Smooth muscle cell (in vitro differentiated cells): Measurements from ENCODE around the gene ZNF280D. TPM values are rescaled to one million over a fixed set of nuclear protein-coding genes. Genes with fewer than 3 reads are reported as not detected.

ENCODE experiments used
- DNase-seq: peaks from one replicate; lab custom pipeline; 2025; ENCODE audit not compliant: unreplicated experiment; lab: John Stamatoyannopoulos, UW
- H2AFZ ChIP-seq: fragments of 200-600 bp; sonication (generic); 2 replicates; pipeline ENCODE4 v1.6.0; 2016; ENCODE audit warnings: antibody characterized with exemption, low read depth, mild to moderate bottlenecking
- H3F3A ChIP-seq: fragments of 200-600 bp; sonication (generic); 2 replicates; pipeline ENCODE4 v1.6.0; 2017; ENCODE audit warnings: antibody characterized with exemption, low read depth
- H3K27ac ChIP-seq: fragments of 200-600 bp; sonication (generic); 2 replicates; pipeline ENCODE4 v1.5.1; 2016; ENCODE audit warnings: low read depth, mild to moderate bottlenecking
- H3K27me3 ChIP-seq: fragments of 200-600 bp; sonication (generic); 2 replicates; pipeline ENCODE4 v1.6.1; 2016; ENCODE audit warnings: low read depth, mild to moderate bottlenecking
- H3K36me3 ChIP-seq: fragments of 200-600 bp; sonication (generic); 2 replicates; pipeline ENCODE4 v1.5.1; 2016; ENCODE audit warnings: low read depth
- H3K4me1 ChIP-seq: fragments of 200-600 bp; sonication (generic); 2 replicates; pipeline ENCODE4 v1.5.1; 2016; ENCODE audit warnings: low read depth
- H3K4me2 ChIP-seq: fragments of 200-600 bp; sonication (generic); 2 replicates; pipeline ENCODE4 v1.6.0; 2016; ENCODE audit warnings: mild to moderate bottlenecking
- H3K4me3 ChIP-seq: fragments of 200-600 bp; sonication (generic); 2 replicates; pipeline ENCODE4 v1.5.1; 2016; ENCODE audit warnings: mild to moderate bottlenecking
- H3K79me2 ChIP-seq: fragments of 200-600 bp; sonication (generic); 2 replicates; pipeline ENCODE4 v1.6.0; 2016; ENCODE audit warnings: low read depth, mild to moderate bottlenecking
- H3K9ac ChIP-seq: fragments of 200-600 bp; sonication (generic); 2 replicates; pipeline ENCODE4 v1.6.0; 2016; ENCODE audit warnings: low read depth
- H3K9me3 ChIP-seq: fragments of 200-600 bp; sonication (generic); replicated peaks from 2 replicates; pipeline ENCODE4 v1.5.1; 2016; ENCODE audit warnings: low read depth
- H4K20me1 ChIP-seq: fragments of 200-600 bp; sonication (generic); 2 replicates; pipeline ENCODE4 v1.6.0; 2016; ENCODE audit warnings: low read depth
- WGBS: methylation state at CpG from one replicate; pipeline ENCODE4 v1.1.7; 2016; ENCODE audit warnings: low lambda C conversion rate; 5-methylcytosine and 5-hydroxymethylcytosine counted together
- polyA plus RNA-seq: library from polyadenylated mRNA; unstranded; fragments of >200 nt; fragmentation: Nextera tagmentation; extraction: Ambion mirVana; gene quantifications from 2 replicates; pipeline ENCODE4 v1.2.1, GENCODE V29; 2016
- total RNA-seq: library from RNA; depleted of rRNA; stranded (reverse); fragments of >200 nt; gene quantifications from 2 replicates; pipeline ENCODE4 v1.2.3, GENCODE V29; 2014
- TF ChIP-seq, protein P1 (sequence below): fragments of 200-600 bp; sonication (generic); IDR thresholded peaks from 2 replicates; pipeline ENCODE4 v1.5.1; 2017; ENCODE audit warnings: borderline replicate concordance, mild to moderate bottlenecking, antibody characterized with exemption; ENCODE audit not compliant: insufficient read depth, poor library complexity, severe bottlenecking

ZNF280D gene
- total and polyA plus RNA-seq, 2 experiments from 2014 or later: 0.94 to 4.3 TPM

DNA sequence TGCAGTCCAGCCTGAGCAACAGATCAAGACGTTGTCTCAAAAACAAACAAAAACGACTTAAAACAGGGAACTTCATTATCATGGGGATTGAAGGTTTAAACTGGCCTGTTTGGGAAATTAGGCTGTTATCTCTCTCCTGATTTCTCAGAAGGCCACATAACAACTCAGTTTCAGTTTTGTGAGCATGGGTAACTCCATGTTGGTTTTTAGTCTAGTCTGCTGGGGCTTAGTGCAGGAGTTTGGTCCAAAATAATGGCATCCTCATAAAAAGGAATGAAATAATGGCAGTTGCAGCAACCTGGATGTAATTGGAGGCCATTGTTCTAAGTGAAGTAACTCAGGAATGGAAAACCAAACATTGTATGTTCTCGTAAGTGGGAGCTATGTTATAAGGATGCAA is 2.3 kb upstream of the ZNF280D start:
- WGBS: 59% methylated on average over 3 of the region's 3 CpGs
- H3K27me3 ChIP-seq: no peaks in the 10 kb centered on the region
- no peak overlapping the region for H3K27ac ChIP-seq
- no peaks in the 10 kb centered on the region for H3F3A ChIP-seq
- H2AFZ ChIP-seq: no peak overlapping the region
- DNase-seq: no peak
- H3K36me3 ChIP-seq: no peaks in the 10 kb centered on the region
- H3K9ac ChIP-seq: no peak overlapping the region
- no peak overlapping the region for H3K4me2 ChIP-seq
- H3K4me3 ChIP-seq: no peak overlapping the region
- H3K4me1 ChIP-seq: no peaks in the 10 kb centered on the region
- H3K79me2 ChIP-seq: no peaks in the 10 kb centered on the region
- H4K20me1 ChIP-seq: no peaks in the 10 kb centered on the region
- TF ChIP-seq, protein P1, sequence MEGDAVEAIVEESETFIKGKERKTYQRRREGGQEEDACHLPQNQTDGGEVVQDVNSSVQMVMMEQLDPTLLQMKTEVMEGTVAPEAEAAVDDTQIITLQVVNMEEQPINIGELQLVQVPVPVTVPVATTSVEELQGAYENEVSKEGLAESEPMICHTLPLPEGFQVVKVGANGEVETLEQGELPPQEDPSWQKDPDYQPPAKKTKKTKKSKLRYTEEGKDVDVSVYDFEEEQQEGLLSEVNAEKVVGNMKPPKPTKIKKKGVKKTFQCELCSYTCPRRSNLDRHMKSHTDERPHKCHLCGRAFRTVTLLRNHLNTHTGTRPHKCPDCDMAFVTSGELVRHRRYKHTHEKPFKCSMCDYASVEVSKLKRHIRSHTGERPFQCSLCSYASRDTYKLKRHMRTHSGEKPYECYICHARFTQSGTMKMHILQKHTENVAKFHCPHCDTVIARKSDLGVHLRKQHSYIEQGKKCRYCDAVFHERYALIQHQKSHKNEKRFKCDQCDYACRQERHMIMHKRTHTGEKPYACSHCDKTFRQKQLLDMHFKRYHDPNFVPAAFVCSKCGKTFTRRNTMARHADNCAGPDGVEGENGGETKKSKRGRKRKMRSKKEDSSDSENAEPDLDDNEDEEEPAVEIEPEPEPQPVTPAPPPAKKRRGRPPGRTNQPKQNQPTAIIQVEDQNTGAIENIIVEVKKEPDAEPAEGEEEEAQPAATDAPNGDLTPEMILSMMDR: no peak
- H3K9me3 ChIP-seq: no peaks in the 10 kb centered on the region

GRCh38 chr15:56734013-56734635 is 815 bp upstream of the ZNF280D start:
- Histone ChIP-seq H3K4me1 (no peaks in the 10 kb centered on the region), H3F3A (no peaks in the 10 kb centered on the region), H3K27me3 (no peaks in the 10 kb centered on the region), H3K79me2 (no peaks in the 10 kb centered on the region), H3K4me2 (no peak overlapping the region), H3K9me3 (no peaks in the 10 kb centered on the region), H3K4me3 (no peak overlapping the region), H3K27ac (no peak overlapping the region), H2AFZ (no peak overlapping the region), H3K9ac (no peak overlapping the region), H4K20me1 (no peaks in the 10 kb centered on the region), H3K36me3 (no peaks in the 10 kb centered on the region)
- 95% methylated on average over 9 of the region's 9 CpGs for WGBS
- TF ChIP-seq, protein P1: no peak
- DNase-seq: no peak

DNA sequence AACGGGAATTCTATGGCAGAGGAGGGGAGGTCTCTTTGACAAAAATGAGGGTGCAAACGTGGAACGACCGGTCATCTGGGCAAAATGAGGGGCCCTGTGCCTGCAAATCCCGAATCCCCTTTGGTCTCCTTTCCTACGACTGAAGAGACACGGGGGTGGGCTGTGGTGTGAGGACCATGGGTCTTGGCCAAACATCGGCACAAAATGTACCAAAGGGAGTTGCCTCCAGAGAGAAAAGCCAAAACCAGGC is 498 bp downstream of the ZNF280D start:
- Histone ChIP-seq H3K27me3 (no peaks in the 10 kb centered on the region), H3K4me3 (no peak overlapping the region), H3K36me3 (no peaks in the 10 kb centered on the region), H4K20me1 (no peaks in the 10 kb centered on the region), H3F3A (no peaks in the 10 kb centered on the region), H3K4me1 (no peaks in the 10 kb centered on the region), H3K9ac (no peak overlapping the region), H3K4me2 (no peak overlapping the region), H3K79me2 (no peaks in the 10 kb centered on the region), H3K27ac (no peak overlapping the region), H3K9me3 (no peaks in the 10 kb centered on the region), H2AFZ (no peak overlapping the region)
- TF ChIP-seq, protein P1: no peak
- WGBS: 91% methylated on average over 8 of the region's 8 CpGs
- DNase-seq: no peak

GRCh38 chr15:56732135-56732885 is 999 bp downstream of the ZNF280D start:
- WGBS: 41% methylated on average over 12 of the region's 12 CpGs
- no peak overlapping the region for H2AFZ ChIP-seq

More at GRCh38 chr15:56732135-56732885, 999 bp downstream of the ZNF280D start:
- no peak overlapping the region for H3K4me2 ChIP-seq
- no peaks in the 10 kb centered on the region for H3F3A ChIP-seq
- H4K20me1 ChIP-seq: no peaks in the 10 kb centered on the region
- H3K27me3 ChIP-seq: no peaks in the 10 kb centered on the region
- no peak overlapping the region for H3K4me3 ChIP-seq
- no peaks in the 10 kb centered on the region for H3K79me2 ChIP-seq
- no peak overlapping the region for H3K27ac ChIP-seq
- no peaks in the 10 kb centered on the region for H3K9me3 ChIP-seq
- TF ChIP-seq, protein P1: no peak
- no peaks in the 10 kb centered on the region for H3K36me3 ChIP-seq
- H3K4me1 ChIP-seq: no peaks in the 10 kb centered on the region
- no peak for DNase-seq
- no peak overlapping the region for H3K9ac ChIP-seq
